SW 1271 (cell line): ENCODE measurements around the gene MEIKIN.
"Not testable (repeated sequence)": the region's sequence is repeated elsewhere in the genome, so short reads cannot be mapped to it uniquely, and the experiment has no call there.

Source experiments
- DNase-seq, 2 experiments: peaks; one replicate each; lab custom pipeline; 2025; lab: John Stamatoyannopoulos, UW

The MEIKIN gene

GRCh38 chr5:131902266-131902665, 43.2 kb downstream of the MEIKIN start:
- not testable (repeated sequence) for DNase-seq

GRCh38 chr5:131899686-131900085, 45.8 kb downstream of the MEIKIN start:
- DNase-seq, result no peak

- no peak for DNase-seq
Observed at GRCh38 chr5:131883984-131884383, 61.5 kb downstream of the MEIKIN start.

GRCh38 chr5:131879705-131880104, 65.8 kb downstream of the MEIKIN start:
- DNase-seq, result no peak

GRCh38 chr5:131877873-131878272, 67.6 kb downstream of the MEIKIN start:
- no peak for DNase-seq

GRCh38 chr5:131871251-131871650, 74.2 kb downstream of the MEIKIN start:
- DNase-seq, result not testable (repeated sequence)

GRCh38 chr5:131867524-131867923, 77.9 kb downstream of the MEIKIN start:
- DNase-seq, result no peak

- no peak for DNase-seq
Observed at GRCh38 chr5:131863700-131864099, 81.8 kb downstream of the MEIKIN start.

- no peak for DNase-seq
Observed at GRCh38 chr5:131857388-131857787, 88.1 kb downstream of the MEIKIN start.

- DNase-seq, result no peak
Observed at GRCh38 chr5:131855452-131855851, 90.0 kb downstream of the MEIKIN start.

GRCh38 chr5:131854134-131854533, 91.3 kb downstream of the MEIKIN start:
- peak in 1 of 2 experiments; percentile 36 for DNase-seq

GRCh38 chr5:131848662-131849061, 96.8 kb downstream of the MEIKIN start:
- DNase-seq, result no peak

GRCh38 chr5:131846536-131846935, 98.9 kb downstream of the MEIKIN start:
- DNase-seq, result no peak

GRCh38 chr5:131845828-131846227, 99.6 kb downstream of the MEIKIN start:
- no peak for DNase-seq

GRCh38 chr5:131842971-131843370, 102.5 kb downstream of the MEIKIN start:
- not testable (repeated sequence) for DNase-seq

- DNase-seq, result not testable (repeated sequence)
Observed at GRCh38 chr5:131832702-131833101, 112.8 kb downstream of the MEIKIN start.

GRCh38 chr5:131825404-131826013, 120.0 kb downstream of the MEIKIN start:
- DNase-seq, result no peak

GRCh38 chr5:131824631-131825030, 120.8 kb downstream of the MEIKIN start:
- no peak for DNase-seq

- no peak for DNase-seq
Observed at GRCh38 chr5:131821221-131821620, 124.2 kb downstream of the MEIKIN start.

- DNase-seq, result no peak
Observed at GRCh38 chr5:131818001-131818724, 127.3 kb downstream of the MEIKIN start.

- DNase-seq, result peak; percentile 43 to 85
Observed at GRCh38 chr5:131814990-131815389, 130.5 kb downstream of the MEIKIN start.

GRCh38 chr5:131812371-131813160, 132.9 kb downstream of the MEIKIN start:
- DNase-seq, result no peak
